AG08396 (cell line): ENCODE data around the gene MANF.
A peak's percentile ranks its signal among the peaks of the same experiment; 100 is the strongest.

Experiments
- DNase-seq: peaks from one replicate; pipeline ENCODE4 v3.0.0; 2012; ENCODE audit warnings: low spot score, mixed read lengths

The MANF gene

DNA sequence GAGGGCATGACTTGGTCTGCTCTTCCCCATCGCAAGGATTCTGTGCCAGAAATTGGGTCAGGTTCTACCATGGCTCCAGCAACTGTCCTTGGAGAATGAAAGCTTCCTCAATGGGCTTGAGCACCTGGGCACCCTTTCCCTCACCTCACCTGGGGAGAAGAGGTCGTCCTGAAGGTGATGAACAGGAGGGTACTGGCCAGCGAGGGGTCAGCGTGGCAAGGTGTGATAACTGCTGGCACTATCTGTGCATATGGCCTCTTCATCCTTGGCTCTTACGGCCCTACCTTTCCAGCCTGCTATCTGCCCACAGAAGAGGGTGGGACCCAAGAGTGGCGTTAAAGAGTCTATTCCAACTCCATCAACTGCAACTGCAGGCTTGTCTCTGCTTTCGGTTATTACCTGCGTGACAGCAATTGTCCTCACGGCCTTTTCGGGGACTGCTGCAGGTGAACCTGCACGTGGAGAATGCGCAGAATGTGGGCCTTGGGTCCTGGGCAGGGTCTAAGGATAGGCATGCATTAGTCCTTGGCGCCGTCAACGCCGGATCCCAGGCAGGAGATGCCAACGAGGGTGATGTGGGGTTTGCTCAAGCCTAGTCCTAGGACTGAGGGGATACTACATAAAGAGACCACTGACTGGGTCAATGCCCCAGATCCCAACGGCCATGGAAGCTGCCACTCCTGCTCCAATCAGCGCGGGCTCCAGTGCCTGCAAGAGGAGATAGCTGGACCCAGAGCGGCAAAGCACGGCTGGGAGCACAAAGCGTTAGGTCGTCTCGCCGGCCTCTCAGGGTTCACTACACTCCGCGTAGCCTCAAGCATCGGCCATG lies 5.4 kb downstream of the MANF start:
- no peak for DNase-seq

DNA sequence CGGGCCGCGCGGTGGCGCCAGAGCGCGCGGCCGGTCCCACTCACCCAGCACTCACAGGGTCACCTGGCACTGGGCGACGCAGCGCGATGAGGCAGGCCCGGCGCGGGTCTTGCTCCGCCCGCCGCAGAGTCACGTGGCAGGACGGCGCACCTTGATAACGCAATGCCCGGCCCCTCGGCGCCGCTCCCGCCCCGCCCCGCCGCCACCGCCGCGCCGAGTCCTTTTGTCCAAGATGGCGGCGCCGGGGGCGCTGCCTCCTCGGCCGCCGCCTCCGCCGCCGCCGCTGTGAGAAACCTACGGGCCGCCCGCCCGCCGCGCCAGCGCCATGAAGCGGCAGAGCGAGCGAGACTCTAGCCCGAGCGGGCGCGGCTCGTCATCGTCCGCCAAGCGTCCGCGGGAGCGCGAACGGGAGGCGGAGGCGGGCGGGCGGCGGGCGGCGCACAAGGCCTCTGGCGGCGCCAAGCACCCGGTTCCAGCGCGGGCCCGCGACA lies 6.0 kb downstream of the MANF start, which contains the start of gene RBM15B:
Gene RBM15B (plus strand): TSS at position 211 of the 491 bp plus-strand sequence. CDS start 115 bp downstream, at position 326.
- peak; percentile 98 for DNase-seq

DNA sequence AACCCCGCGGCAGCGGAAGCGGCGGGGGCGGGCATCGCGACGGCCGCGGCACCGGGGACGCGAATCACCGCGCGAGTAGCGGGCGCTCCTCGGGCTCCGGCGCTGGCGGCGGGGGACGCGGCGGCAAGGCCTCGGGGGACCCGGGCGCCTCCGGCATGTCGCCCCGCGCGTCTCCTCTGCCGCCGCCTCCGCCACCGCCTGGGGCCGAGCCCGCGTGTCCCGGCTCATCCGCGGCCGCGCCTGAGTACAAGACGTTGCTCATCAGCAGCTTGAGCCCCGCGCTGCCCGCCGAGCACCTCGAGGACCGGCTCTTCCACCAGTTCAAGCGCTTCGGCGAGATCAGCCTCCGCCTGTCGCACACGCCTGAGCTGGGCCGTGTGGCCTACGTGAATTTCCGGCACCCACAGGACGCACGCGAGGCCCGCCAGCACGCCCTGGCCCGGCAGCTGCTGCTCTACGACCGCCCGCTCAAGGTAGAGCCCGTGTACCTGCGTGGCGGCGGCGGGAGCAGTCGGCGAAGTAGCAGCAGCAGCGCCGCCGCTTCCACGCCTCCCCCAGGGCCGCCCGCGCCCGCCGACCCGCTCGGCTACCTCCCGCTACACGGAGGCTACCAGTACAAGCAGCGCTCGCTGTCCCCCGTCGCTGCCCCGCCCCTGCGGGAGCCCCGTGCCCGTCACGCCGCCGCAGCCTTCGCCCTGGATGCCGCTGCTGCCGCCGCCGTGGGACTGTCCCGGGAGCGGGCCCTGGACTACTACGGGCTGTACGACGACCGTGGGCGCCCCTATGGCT lies 6.7 kb downstream of the MANF start:
- DNase-seq: peak; percentile 54

DNA sequence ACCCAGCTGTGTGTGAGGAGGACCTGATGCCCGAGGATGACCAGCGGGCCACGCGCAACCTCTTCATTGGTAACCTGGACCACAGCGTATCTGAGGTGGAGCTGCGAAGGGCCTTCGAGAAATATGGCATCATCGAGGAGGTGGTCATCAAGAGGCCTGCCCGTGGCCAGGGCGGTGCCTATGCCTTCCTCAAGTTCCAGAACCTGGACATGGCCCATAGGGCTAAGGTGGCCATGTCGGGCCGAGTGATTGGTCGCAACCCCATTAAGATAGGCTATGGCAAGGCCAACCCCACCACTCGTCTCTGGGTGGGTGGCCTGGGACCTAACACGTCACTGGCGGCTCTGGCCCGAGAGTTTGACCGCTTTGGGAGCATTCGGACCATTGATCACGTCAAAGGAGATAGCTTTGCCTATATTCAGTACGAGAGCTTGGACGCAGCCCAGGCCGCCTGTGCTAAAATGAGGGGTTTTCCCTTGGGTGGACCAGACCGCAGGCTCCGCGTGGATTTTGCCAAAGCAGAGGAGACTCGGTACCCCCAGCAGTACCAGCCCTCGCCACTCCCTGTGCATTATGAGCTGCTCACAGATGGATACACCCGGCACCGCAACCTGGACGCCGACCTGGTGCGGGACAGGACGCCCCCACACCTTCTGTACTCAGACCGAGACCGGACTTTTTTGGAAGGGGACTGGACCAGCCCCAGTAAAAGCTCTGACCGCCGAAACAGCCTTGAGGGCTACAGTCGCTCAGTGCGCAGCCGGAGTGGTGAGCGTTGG lies 7.5 kb downstream of the MANF start:
- no peak for DNase-seq

DNA sequence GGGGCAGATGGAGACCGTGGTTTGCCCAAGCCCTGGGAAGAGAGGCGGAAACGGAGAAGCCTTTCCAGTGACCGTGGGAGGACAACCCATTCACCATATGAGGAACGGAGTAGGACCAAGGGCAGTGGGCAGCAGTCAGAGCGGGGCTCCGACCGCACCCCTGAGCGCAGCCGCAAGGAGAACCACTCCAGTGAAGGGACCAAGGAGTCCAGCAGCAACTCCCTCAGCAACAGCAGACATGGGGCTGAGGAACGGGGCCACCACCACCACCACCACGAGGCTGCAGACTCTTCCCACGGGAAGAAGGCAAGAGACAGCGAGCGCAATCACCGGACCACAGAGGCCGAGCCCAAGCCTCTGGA lies 8.0 kb downstream of the MANF start:
- DNase-seq: no peak

DNA sequence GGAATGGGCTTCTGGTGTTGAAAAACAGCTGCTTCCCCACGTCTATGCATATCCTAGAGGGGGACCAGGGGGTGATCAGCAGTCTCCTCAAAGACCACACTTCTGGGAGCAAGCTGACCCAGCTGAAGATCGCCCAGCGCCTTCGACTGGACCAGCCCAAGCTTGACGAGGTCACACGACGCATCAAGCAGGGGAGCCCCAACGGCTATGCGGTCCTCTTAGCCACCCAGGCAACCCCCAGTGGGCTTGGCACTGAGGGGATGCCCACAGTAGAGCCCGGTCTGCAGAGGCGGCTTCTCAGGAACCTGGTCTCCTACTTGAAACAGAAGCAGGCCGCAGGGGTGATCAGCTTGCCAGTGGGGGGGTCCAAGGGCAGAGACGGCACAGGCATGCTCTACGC lies 8.5 kb downstream of the MANF start:
- no peak for DNase-seq

DNA sequence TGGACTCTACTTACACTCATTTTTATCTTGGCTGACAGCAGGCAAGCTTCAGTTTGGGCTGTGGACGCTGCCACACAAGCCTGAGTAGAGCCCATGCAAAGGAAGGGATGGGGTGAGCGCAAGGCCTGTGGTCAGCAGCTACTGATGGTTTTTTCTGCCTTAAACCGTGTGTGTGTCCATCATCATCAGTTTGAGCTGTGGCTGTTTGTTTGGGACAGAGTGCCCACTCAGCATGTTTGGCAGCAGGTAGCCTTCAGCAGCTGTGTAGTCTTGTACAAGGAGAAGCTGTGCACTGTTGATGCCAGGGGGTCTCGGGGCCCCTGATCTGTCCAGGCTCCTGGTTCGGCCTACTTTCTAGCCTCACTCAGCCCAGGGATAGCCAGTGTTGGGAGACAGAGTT lies 9.4 kb downstream of the MANF start:
- DNase-seq: no peak

DNA sequence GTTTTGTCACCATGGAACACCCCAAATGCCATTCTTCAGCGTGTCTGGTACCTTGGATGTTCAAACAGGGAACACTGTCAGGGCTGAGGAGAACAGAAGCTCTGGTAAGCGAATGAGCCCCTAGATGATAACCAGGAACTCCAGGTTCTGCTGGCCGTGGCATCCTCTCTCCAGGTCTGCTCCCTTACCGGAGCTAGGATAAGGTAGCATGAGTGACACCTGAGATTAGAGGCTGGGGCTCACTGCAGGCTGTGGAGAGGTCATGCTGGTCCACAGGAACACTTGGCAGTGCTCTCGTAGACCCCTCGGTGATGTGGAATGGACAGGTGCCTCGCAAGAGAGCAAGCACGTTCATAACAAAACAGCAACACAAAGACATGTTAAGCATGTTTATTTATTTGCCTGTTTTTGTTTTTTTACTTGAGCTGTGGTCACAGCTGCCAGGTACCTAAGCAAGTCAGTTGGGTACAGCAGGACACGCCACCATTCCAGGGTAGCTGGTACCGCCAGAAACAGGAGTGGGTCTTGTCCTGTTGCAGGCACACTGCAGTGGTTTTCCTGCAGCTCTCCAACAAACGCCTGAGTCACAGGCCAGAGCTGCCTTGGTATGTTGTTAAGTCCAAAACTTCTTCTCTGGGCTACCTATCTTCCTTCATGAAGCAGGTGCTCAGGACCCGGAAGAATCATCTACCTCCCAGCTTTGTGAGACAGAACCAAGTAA lies 10.6 kb downstream of the MANF start:
- no peak for DNase-seq

DNA sequence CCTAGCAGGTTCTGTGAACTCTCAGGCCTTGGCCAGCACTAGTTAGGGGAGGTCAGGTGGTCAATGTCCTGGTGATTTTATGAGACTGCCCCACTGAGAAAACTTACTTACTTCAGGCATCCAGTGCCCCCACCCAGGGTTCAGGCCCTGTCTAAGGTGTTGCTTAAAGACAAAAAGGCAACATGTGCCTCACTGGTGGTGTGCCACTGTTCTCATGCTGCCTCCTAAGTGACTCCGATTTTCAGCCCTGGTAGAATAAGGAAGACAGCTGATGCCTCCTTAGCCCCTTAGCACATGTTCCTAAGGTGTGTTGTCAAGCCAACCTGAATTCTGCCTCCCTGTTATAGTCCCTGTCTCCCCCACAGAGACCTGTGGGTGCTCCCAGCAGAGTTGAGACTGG lies 11.3 kb downstream of the MANF start:
- no peak for DNase-seq

DNA sequence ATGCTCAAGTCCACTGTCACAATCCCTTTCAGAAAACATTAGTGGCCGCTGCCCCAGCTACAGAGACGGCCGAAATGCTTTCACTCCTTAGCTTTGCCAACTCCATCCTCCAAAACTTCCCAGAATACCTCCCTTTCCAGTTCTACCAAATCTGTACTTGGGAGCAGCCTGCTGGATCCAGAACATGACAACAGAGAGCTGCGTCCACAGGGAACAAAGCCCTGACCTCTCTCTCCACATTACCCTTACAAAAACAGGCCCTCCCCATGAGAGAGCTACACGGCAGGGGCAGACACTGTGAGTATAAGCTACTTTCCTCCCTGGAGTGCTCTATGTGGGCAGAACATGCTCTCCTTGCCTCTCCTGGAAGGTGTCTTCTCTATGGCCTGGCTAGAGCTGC lies 12.3 kb downstream of the MANF start:
- DNase-seq: no peak

DNA sequence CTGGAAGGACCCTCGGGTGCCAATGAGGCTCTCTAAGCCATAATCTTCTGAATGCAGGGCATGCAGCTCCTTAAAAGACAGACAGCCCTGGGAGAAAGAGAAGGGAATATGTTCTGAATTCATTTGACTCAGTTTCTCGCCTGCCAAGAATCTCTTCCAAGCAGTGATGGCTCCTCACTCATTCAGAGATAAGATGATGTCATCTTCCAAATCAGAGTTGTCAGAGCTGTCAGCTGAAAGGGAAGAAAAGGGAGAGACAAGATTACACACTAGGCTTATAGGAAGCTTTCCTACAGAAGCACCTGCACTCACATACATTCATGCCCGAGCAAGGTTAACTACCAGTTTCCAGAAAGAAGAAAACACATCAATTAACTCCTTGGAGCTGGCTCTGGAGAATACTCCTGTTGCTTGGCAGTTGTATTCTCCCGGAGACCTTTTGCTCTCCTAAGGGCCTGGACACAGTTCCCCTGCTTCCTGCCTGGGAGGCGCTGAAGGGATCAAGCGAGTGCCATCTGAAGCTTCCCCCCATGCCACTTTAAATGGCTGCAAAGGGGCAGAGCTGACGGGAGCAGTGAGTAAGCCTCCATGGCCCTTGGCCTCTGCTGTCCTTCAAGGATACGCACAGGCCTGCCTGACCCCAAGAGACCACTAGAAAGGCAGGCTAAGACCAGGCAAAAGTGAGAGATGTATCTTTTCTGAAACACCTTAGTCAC lies 13.7 kb downstream of the MANF start:
- DNase-seq: no peak

DNA sequence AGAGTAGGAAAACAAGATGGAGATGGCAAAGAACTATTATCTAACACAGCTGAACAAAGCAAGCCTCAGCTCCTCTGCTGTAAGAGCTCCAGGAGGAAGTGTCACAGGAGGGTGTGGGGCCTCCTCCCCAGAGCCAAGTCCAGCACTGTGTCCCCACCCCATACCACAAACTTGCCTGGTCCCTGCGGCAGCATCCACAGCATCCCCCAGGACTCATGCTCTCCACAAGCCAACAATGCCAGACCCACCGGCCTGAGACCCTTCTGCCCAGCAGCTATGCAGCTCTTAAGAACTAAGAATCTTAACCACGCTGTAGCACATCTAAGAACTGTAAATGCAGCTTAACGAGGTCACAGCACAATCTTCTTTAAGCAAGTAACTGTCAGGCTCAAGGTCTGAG lies 15.1 kb downstream of the MANF start:
- DNase-seq: no peak

DNA sequence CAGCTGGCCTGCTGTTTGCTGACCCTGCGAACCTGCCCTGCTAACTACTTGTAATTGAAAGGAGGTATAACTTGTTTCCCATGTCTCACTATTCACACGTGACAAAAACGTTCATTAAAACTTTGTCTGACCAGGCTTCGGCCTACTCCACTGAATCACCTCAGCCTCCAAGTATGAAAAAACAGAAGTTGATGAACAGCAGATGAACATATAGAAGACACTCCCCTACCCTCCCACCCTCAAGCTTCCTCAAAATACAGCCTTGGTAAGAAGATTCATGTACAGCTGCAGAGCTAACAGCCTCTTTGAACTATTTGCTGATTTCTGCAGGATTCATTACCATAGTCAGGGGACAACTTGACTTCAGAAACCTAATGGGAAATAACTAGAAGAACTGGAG lies 16.6 kb downstream of the MANF start:
- no peak for DNase-seq

DNA sequence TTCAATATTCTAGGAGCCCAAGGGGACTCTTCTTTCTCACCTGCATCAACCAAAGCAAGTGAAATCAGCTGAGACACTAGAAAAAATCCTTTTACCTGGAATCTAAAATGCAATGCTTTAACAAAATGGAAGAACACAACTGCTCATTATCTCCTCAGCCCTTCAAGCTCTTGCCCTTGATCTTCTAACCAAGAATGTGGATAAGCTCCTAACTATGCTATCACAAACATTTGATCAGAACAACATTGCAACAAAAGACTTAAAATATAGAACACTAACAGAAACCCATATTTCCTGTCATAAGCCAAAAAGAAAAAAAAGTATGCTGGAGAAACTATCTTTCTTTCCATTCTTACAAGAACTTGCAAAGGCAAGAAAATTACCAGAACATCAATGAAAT lies 18.6 kb downstream of the MANF start:
- DNase-seq: no peak

DNA sequence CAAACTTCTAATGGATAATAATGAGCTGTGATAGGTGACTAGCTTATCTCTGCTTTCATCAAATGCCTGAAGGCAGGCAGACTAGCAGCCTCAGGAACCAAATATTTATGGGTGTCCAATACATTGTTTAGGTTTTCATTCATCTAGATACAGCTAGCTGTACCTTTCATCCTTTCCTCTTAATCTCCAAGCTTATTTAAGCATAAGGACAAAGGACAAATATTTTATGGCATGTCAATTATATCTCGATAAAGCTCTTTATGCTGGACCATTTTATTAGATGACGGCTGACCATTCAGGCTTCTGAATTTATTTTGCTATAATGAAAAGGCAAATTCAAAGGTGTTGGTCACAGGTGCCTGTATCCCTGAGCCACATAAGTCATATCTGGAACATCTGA lies 22.9 kb downstream of the MANF start:
- DNase-seq: no peak

DNA sequence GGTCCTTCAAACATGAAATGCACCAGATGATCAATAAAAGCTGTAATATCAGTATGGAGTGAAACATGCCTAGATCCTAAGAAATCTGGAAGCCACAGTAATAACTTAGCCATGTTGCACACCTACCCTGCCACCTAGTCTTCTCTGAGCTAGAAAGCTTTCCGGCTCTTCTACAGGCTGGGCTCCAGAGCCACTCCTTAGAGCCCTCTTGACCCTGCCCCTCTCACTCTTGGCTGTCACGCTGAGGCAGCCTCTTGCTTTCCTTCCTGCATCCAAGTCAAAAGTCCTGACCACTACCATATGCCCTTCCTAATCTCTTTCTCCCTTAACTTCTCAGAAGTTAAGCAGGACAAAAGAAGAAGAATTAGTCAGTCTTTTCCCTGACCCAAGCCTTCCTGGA lies 23.7 kb downstream of the MANF start:
- no peak for DNase-seq

DNA sequence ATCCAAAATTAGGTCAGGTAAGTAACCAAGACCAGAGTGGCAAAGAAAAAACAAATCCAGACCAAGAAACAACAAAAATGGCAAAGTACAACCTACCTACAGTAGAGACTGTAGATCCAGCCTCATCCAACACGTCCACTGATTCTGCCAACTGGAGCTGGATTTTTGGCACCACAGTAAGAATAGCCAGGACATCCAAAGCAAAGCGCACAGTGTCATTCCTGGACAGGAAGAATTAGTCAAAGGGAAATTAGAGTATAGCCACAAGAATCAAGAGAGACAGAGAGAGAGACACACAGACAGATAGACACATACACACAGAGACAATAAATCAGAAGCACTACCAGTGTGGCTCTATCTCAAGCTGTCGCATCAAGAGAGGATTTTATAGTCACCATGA lies 37.1 kb downstream of the MANF start:
- DNase-seq: no peak

DNA sequence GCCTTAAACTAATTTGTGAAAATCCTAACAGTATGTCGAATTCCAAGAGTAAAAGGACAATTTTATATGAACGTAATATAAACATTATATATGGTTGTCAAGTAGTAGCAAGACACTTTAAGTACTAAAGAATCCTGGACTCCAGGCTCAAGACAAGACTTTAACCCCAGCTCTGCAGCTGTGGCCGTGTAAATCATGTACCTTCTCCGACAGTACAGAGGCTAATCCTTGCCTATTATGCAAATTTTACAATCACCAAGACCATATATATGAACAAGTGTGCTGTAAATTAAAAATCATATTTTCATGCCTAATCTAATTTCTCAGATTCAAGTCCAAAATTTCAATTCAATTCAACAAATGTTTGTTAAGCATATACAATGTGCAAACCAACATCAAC lies 41.8 kb downstream of the MANF start:
- DNase-seq: no peak

DNA sequence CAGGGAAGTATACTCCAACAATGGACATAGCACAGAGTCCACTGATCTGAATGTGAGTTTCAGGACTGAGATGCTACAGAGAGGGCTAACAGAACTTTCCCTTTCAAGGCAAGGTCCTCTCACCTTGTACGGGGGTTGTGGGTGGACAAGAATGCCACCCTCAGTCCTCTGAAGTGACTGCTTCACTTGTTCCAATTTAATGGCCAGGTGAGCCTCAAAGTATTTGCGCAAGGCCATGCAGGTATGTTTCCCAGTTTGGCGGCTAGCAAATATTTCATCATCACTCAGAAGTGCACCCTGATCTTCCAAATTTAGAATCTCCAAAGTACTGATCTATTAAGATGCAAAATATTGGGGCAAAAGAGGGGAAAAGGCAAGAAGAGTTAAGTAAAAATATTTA lies 44.0 kb downstream of the MANF start:
- DNase-seq: no peak

DNA sequence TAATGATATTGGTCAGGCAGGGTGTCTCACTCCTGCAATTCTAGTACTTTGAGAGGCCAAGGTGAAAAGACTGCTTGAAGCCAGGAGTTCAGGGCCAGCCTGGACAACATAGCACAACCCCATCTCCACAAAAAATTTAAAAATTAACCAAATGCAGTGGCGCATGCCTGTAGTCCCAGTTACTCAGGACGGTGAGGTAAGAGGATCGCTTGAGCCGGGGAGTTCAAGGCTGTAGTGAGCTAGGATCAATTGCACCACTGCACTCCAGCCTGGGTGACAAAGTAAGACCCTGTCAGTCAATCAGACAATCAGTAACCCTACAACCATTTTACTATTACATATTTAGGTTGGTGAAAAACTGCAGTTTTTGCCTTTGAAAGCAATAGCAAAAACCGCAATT lies 49.0 kb downstream of the MANF start:
- no peak for DNase-seq

DNA sequence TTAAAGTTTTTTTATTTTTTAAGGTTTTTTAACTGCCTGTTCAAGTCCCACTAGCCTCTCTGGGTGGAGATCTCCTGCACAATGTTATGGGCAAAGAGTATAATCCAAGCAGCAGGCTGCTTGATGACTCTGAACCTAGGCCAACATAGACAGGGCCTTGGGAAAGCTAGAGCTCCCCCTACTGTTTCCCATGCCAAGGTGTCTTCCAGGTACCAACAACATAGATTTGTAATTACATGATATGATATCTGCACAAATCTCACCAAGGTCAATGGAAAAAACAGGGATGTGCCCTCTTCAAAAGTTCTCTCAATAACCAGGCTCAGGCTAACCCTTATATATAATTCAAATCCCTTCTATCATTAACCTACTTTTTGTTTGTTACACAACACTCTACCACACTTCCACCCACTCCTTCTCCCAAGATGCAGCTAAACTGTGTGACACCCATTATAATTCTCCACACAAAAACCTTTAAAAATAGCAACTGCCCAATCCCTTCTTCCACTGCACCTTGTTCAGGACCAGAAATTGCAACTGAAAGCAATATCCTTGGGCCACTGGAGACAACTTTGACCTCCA lies 49.7 kb downstream of the MANF start:
- DNase-seq: peak; percentile 52
